ENCODE measurements around the gene MPZL1. TPM values are rescaled to one million over a fixed set of nuclear protein-coding genes. Genes with fewer than 3 reads are reported as not detected.

Gene MPZL1
- total and polyA plus RNA-seq, 2 donors (not counting 3 experiments of a cell fraction or from before 2014, with no cell fraction given) = 41.7 to 99.1 TPM

GRCh38 chr1:167767761-167768160, 46.0 kb downstream of the MPZL1 start:
- H3K4me1 ChIP-seq (ENCODE audit: control insufficient read depth, extremely low read depth, insufficient read depth, low read length) = no peaks in the 10 kb centered on the region
- no peaks in the 10 kb centered on the region for H4K20me1 ChIP-seq (replicated peaks; ENCODE audit: control insufficient read depth, extremely low read depth, insufficient read depth, low read length)
- no peak overlapping the region for H3K27ac ChIP-seq (ENCODE audit: insufficient read depth, low read depth, low read length)
- no peaks in the 10 kb centered on the region for H3K9me3 ChIP-seq (replicated peaks; ENCODE audit: control insufficient read depth, insufficient read depth, low read length)
- no peak for FAIRE-seq
- no peak overlapping the region for H2AFZ ChIP-seq (ENCODE audit: low read depth, low read length)
- no peak overlapping the region for H3K9ac ChIP-seq (replicated peaks; ENCODE audit: extremely low read depth, insufficient read depth, low read length)
- DNase-seq (ENCODE audit: low read depth, low spot score) = no peak
- H3K9me1 ChIP-seq (replicated peaks; ENCODE audit: control insufficient read depth, extremely low read depth, insufficient read depth, low read length) = no peaks in the 10 kb centered on the region
- TF ChIP-seq CTCF (IDR thresholded peaks at IDR 0.05; ENCODE audit: extremely low read depth in 1 of 2, insufficient read depth in 1 of 2, low read depth in 1 of 2, low read length in 2 of 2) (no peak), MAX (IDR thresholded peaks at IDR 0.05; ENCODE audit: insufficient read depth, insufficient read length) (no peak), POLR2A (IDR thresholded peaks at IDR 0.05; ENCODE audit: low read depth, low read length) (no peak), GATA2 (IDR thresholded peaks at IDR 0.05; ENCODE audit: insufficient read depth, insufficient read length, low read depth, low read length) (no peak), JUN (IDR thresholded peaks at IDR 0.05; ENCODE audit: borderline replicate concordance, insufficient read depth, insufficient read length, low read depth) (no peak), POLR2AphosphoS5 (IDR thresholded peaks at IDR 0.05; ENCODE audit: insufficient read depth, low read depth, low read length) (no peak), EZH2 (IDR thresholded peaks at IDR 0.05; ENCODE audit: borderline replicate concordance, low read depth, low read length, severe bottlenecking) (no peak), FOS (IDR thresholded peaks at IDR 0.05; ENCODE audit: borderline replicate concordance, insufficient read depth, low read length) (no peak), MYC (IDR thresholded peaks at IDR 0.05; ENCODE audit: low read depth, low read length) (no peak)
- no peak overlapping the region for H3K4me3 ChIP-seq (replicated peaks in 1 of 3; ENCODE audit: insufficient read depth in 1 of 3, low read depth in 1 of 3, low read length in 3 of 3)
- intact Hi-C loops (cut with micrococcal nuclease) = no loop called here
- H3K36me3 ChIP-seq (ENCODE audit: control insufficient read depth in 2 of 2, extremely low read depth in 1 of 2, insufficient read depth in 2 of 2, low read length in 2 of 2) = peaks cover 2 to 4% of the 10 kb centered on the region in 2 experiments
- dilution Hi-C loops (cut with MboI; ENCODE audit: extremely low pct_ligation_motif_present, low sequenced_read_pairs) = no loop called here
- no peaks in the 10 kb centered on the region for H3K27me3 ChIP-seq (ENCODE audit: control insufficient read depth in 2 of 2, insufficient read depth in 2 of 2, low read length in 2 of 2)
- no TSS peak for BruUV-seq (replicated peaks)
- no peak overlapping the region for H3K4me2 ChIP-seq (ENCODE audit: insufficient read depth, low read length)
- peaks cover 14% of the 10 kb centered on the region for H3K79me2 ChIP-seq (ENCODE audit: control insufficient read depth, insufficient read depth, low read length)
- POLR2A ChIA-PET = interaction anchor here (0.5 kb wide), 1 partner anchor 26 kb away, joined by 6 read pairs; no protein-coding TSS in a partner anchor
- CTCF ChIA-PET = interaction anchor here (0.6 to 1.3 kb wide), 2 partner anchors 44 to 314 kb away, joined by 3 to 4 read pairs; no protein-coding TSS in a partner anchor
